Right lobe of liver (tissue), 4 donors: Measurements from ENCODE around the gene F2R.

Experiments used
- POLR2A ChIP-seq: fragments of 450-650 bp; IDR thresholded peaks from one replicate; pipeline ENCODE4 v1.6.1; 2017; ENCODE audit warnings: antibody characterized with exemption, mild to moderate bottlenecking
- TF ChIP-seq, protein P1 (sequence below), 4 donors: fragments of 200-600 bp in 3 of 4; fragments of 450-650 bp in 1 of 4; IDR thresholded peaks; one replicate each; pipeline versions ENCODE4 v1.5.1 to v1.8.0; 2016 to 2022; ENCODE audit warnings: antibody characterized with exemption in 4 of 4, mild to moderate bottlenecking in 2 of 4
- donor health status: DM: no; HTN: no; CAD: no.
- donor health status: DM: no; HTN: no; CAD: no.
- donor health status: DM: no; HTN: yes; CAD: no.

DNA sequence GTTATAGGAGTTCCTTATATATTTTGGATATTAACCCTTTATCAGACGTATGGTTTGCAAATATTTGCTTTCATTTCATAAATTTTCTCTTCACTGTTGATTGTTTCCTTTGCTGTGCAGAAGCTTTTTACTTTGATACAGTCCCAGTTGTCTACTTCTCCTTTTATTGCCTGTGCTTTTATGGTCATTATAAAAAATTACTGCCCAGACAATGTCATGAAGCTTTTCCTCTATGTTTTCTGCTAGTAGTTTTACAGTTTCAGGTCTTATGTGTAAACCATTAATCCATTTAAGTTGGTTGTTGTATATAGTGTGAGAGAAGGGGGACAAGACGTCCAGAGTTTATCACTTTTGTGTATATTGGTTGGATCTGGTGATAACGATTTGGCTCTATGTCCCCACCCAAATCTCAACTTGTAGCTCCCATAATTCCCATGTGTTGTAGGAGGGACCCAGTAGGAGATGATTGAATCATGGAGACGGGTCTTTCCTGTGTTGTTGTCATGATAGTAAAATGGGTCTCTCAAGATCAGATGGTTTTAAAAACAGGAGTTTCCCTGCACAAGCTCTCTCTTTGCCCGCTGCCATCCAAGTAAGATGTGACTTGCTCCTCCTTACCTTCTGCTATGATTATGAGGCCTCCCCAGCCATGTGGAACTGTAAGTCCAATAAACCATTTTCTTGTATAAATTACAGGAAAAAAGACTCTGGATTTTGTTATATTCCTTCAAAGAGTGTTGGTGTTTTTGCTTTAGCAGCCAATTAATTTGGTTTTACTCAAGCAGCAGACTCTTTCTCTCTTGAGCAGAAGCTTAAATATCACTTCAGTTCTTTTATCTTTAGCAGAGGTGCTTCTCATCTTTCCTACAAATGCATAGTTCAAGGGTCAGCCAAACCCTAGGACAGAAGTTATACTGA lies 13.7 kb downstream of the F2R start:
- TF ChIP-seq, protein P1, sequence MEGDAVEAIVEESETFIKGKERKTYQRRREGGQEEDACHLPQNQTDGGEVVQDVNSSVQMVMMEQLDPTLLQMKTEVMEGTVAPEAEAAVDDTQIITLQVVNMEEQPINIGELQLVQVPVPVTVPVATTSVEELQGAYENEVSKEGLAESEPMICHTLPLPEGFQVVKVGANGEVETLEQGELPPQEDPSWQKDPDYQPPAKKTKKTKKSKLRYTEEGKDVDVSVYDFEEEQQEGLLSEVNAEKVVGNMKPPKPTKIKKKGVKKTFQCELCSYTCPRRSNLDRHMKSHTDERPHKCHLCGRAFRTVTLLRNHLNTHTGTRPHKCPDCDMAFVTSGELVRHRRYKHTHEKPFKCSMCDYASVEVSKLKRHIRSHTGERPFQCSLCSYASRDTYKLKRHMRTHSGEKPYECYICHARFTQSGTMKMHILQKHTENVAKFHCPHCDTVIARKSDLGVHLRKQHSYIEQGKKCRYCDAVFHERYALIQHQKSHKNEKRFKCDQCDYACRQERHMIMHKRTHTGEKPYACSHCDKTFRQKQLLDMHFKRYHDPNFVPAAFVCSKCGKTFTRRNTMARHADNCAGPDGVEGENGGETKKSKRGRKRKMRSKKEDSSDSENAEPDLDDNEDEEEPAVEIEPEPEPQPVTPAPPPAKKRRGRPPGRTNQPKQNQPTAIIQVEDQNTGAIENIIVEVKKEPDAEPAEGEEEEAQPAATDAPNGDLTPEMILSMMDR (IDR thresholded peaks at IDR 0.05), result no peak
- TF ChIP-seq POLR2A, result no peak
